HEK293T (cell line): ENCODE results near the gene OR11L1.

Experiments
- BHLHE40 ChIP-seq: fragments of 450-650 bp; IDR thresholded peaks from 2 replicates; pipeline ENCODE4 v1.6.1; 2016; ENCODE audit warnings: mild to moderate bottlenecking, moderate library complexity, borderline replicate concordance
- CTBP1 ChIP-seq: fragments of 450-650 bp; IDR thresholded peaks from 2 replicates; pipeline ENCODE4 v1.6.1; 2016; ENCODE audit warnings: borderline replicate concordance
- ELF4 ChIP-seq: fragments of 450-650 bp; IDR thresholded peaks from 2 replicates; pipeline ENCODE4 v1.6.1; 2017; ENCODE audit warnings: antibody characterized with exemption
- FOXA1 ChIP-seq: fragments of 450-650 bp; IDR thresholded peaks from 2 replicates; pipeline ENCODE4 v1.6.1; 2016; ENCODE audit warnings: mild to moderate bottlenecking
- FOXM1 ChIP-seq: fragments of 450-650 bp; IDR thresholded peaks from 2 replicates; pipeline ENCODE4 v1.6.1; 2017; ENCODE audit warnings: mild to moderate bottlenecking, borderline replicate concordance
- NFRKB ChIP-seq: fragments of 450-650 bp; IDR thresholded peaks from 2 replicates; pipeline ENCODE4 v1.6.1; 2016; ENCODE audit warnings: mild to moderate bottlenecking, moderate library complexity
- SP1 ChIP-seq: fragments of 450-650 bp; IDR thresholded peaks from 2 replicates; pipeline ENCODE4 v1.6.1; 2017
- TARDBP ChIP-seq: fragments of 450-650 bp; IDR thresholded peaks from 2 replicates; pipeline ENCODE4 v1.6.1; 2016
- ZNF384 ChIP-seq: fragments of 450-650 bp; IDR thresholded peaks from 2 replicates; pipeline ENCODE4 v1.6.1; 2016

- TF ChIP-seq ZNF384 (no peak), SP1 (no peak), FOXA1 (no peak), ELF4 (no peak), FOXM1 (no peak), TARDBP (no peak), CTBP1 (no peak), BHLHE40 (no peak), NFRKB (no peak)
Measured at GRCh38 chr1:247883346-247883745, 41.6 kb upstream of the OR11L1 start.
